ENCODE results near the gene RNF123.
"Not testable (repeated sequence)": the region's sequence is repeated elsewhere in the genome, so short reads cannot be mapped to it uniquely, and the experiment has no call there.

DNA sequence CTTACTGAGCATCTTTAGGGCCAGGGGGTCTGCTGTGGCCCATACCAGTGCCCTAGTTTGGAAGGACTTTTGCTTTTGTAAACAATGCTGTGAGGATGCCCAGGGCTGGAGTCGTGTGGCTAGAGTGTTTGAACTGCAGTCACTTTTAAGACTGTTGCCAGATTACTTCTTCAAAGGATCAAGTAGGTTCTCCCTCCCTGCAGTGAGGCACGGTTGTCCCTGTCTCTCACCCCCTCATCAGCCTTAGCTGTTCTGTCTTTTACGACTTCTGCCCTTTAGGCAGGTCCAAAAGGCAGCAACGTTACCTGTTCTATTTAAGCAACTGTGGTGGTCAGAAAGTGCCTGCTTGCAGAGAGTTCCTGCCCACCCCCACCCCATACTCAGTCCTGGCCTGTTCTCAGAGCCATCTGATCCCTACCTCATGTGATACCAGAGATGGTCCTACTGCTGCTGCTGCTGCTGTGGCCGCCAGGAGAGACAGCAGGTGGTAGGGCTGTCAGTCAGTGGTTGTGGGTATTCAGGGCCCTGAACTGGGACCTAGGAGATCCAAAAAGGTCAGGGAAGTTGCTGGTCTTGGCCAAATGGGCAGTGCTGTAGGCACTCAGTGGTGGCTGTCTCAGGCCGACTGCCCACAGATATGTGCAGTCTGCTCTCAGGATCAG, 5.2 kb downstream of the RNF123 start:
- TF ChIP-seq, protein P1, sequence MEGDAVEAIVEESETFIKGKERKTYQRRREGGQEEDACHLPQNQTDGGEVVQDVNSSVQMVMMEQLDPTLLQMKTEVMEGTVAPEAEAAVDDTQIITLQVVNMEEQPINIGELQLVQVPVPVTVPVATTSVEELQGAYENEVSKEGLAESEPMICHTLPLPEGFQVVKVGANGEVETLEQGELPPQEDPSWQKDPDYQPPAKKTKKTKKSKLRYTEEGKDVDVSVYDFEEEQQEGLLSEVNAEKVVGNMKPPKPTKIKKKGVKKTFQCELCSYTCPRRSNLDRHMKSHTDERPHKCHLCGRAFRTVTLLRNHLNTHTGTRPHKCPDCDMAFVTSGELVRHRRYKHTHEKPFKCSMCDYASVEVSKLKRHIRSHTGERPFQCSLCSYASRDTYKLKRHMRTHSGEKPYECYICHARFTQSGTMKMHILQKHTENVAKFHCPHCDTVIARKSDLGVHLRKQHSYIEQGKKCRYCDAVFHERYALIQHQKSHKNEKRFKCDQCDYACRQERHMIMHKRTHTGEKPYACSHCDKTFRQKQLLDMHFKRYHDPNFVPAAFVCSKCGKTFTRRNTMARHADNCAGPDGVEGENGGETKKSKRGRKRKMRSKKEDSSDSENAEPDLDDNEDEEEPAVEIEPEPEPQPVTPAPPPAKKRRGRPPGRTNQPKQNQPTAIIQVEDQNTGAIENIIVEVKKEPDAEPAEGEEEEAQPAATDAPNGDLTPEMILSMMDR (conservative IDR thresholded peaks at IDR 0.05; ENCODE audit: low read length), result not testable (repeated sequence)
- not testable (repeated sequence) for TF ChIP-seq EZH2phosphoT487 (IDR thresholded peaks at IDR 0.05; ENCODE audit: borderline replicate concordance)
